Activated T-cell treated with anti-CD3 and anti-CD28 coated beads, Interleukin-2, amount 50 U/mL, for 1 hour (primary cell): Measurements from ENCODE around the gene MLLT1.

Experiments
- DNase-seq: peaks from one replicate; pipeline ENCODE4 v3.0.0-alpha.2; 2020

The MLLT1 gene

GRCh38 chr19:6253954-6254733 lies 25.6 kb downstream of the MLLT1 start:
- no peak for DNase-seq

GRCh38 chr19:6252066-6252465 lies 27.7 kb downstream of the MLLT1 start:
- no peak for DNase-seq

- DNase-seq = no peak
Observed at GRCh38 chr19:6250909-6251308, 28.9 kb downstream of the MLLT1 start.

- no peak for DNase-seq
Observed at GRCh38 chr19:6250024-6250615, 29.7 kb downstream of the MLLT1 start.

GRCh38 chr19:6249296-6249695 lies 30.5 kb downstream of the MLLT1 start:
- DNase-seq = no peak

GRCh38 chr19:6248844-6249243 lies 30.9 kb downstream of the MLLT1 start:
- DNase-seq = no peak

- DNase-seq = no peak
Observed at GRCh38 chr19:6248341-6248740, 31.4 kb downstream of the MLLT1 start.

- DNase-seq = no peak
Observed at GRCh38 chr19:6247007-6247288, 32.8 kb downstream of the MLLT1 start.

DNA sequence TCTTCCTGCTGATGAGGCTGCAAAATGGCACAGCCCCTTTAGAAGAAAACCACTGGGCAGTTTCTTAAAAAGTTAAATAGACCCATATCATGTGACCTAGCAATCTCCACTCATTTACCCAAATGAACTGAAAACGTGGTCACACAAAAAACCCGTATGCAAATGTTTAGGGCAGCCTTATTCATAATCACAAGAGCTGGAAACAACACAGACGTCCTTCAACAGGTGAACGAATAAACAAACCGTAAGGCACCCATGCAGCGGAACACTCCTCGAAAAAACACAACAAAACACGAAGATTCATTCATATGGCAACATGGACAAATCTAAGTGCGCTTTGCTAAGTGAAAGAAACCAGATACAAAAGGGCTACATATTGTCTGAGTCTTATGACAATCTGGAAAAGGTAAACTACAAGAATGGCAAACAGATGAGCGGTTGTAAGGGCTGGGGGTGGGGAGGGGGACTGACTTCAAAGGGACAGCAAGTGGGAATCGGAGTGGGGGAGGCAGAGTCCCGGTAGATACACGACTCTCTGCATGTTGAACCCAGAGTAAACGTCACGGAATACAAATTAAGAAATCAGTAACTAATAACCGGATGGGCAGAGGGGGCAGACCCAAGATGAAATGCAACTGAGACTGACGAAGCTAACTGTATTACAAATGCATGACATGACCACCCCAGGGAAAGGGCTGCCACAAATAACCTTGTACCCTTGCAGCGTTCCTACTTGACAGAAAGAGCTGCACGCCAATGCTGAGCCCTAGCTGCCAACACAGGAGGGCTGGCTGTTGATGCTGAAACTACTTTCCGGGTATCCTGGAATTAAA lies 33.4 kb downstream of the MLLT1 start:
- DNase-seq = no peak

- DNase-seq = no peak
Observed at GRCh38 chr19:6242677-6243076, 37.1 kb downstream of the MLLT1 start.

DNA sequence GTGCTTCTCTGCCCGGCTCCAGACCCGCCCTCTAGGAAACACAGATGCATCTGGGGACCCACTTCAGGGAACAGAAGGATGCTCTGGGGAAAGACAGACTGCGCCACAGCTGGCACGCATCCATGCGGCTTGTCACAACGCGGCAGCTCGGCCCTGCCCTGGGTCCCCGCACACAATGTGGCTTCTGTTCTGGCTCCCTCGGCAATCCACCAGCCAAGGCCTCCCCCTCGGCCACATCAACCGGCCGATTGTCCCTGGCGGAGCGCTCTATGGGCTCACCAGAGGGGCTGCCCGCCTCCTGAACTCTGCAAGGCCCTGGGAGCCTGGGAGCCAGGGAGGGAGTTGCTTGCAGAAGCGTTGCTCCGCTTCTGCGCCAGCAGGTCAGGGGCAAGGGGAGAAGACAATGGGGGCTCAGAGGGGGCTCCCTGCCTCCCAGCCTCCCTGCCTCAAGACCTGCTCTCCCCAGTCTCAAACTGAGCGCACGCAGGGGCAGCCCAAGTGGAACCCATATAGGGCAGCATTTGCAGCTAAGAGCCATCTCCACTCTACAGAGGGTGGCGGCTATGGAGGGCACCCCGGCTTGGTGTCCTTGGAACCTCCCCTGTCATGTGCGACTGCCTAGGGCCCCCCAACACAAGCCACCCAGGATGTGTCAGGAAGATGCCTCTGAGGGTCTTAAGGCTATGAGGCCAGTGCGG lies 37.9 kb downstream of the MLLT1 start:
- DNase-seq = no peak

- no peak for DNase-seq
Observed at GRCh38 chr19:6241056-6241455, 38.7 kb downstream of the MLLT1 start.

DNA sequence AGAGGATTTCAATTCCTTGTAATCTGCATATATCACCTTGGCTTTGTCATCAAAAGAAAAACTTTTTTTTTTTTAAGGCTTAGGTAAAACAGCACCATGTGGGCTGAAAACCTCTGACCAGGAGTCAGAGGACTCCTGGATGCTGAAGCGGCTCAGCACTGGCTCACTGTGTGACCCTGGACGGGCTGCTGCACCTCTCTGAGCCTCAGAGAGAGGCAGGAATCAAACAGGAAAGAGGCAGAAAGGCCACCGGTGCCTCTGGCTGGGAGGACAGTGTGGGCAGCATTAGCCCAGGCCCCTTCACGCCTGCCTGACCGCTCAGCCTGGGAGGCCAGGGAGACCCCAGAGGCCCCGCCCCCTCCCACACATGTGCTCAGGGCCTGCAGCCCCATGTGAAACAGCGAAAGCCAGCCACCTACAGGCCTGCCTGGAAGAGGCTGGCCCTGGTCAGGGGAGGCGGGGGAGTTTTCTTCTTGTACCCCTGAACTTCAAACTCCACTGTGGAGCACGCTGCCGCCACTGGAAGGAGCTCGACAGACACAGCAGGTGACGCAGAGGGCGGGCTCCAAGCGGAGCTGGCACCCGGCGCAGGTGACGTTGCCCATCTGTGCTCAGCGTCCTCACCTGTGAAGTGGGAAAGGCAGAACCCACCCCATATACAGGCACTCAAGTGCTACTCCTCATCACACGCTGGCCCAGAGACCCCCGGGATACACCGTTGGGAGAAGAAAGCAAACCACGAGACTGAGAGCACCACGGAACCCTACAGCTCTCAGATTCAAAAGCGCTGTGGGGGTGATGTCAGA lies 39.7 kb downstream of the MLLT1 start:
- DNase-seq = no peak

DNA sequence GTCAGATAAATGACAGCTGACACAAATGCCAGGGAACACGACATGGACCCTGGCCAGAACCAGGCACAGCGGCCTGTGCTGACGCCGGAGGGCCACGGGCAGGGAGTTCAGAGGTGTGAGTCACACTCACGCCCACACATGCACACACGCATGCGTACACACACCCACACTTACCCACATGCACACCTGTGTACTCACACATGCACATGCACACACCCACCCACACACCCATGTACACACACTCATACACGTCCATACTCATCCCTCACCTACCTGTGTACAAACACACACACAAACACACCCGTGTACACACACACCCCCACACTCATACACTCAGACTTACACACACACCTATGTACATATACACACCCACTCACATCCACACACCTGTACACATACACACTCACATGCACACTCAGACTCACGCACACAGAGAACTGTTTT lies 40.4 kb downstream of the MLLT1 start:
- DNase-seq = no peak

- no peak for DNase-seq
Observed at GRCh38 chr19:6238643-6239281, 41.0 kb downstream of the MLLT1 start.

- no peak for DNase-seq
Observed at GRCh38 chr19:6238256-6238642, 41.5 kb downstream of the MLLT1 start.

DNA sequence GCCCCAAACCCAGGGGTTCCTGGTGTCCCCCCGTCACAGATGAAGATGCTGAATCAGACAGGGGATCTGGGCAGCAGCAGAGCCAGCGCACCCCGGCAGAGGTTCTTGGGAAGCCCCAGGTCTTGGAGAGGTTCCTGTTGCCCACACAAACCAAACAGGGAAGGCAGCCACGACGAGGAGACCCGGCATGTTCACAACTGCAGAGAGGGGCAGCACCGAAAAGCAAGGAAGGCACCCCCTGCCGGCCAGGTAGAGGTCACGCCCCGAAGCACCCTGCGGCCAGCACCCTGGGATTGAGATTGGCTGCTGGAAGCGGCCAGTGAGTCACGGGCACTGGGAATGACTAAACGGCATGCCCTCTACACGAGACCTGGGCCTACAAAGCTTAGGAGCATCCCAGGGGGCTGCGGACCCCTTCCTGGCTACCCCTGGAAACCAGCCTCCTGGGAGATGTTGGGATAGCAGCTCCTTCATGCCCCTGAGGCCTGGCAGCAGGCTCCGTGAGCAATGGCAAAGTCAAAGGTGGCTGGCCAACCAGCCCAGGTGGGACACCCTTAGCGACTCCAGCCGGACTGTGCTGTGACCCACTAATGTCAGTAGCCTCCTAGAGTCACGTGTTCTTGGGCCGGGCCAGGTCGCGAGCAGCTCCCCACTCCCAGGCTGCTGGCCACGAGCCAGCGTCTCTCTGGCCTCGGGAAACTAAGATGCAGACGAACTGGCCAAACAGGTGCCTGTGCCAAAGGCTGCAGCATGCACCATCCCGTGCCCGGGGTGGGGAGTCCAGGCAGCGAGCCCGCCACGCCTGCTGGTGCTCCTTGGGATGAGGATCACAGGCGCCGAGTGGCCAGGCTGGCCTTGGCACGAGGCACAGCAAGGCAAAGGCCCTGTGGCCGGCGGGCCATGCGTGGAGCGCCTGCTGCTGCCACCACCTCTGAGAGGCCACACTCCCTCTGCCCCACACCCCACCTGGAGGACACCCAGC lies 43.2 kb downstream of the MLLT1 start:
- no peak for DNase-seq

DNA sequence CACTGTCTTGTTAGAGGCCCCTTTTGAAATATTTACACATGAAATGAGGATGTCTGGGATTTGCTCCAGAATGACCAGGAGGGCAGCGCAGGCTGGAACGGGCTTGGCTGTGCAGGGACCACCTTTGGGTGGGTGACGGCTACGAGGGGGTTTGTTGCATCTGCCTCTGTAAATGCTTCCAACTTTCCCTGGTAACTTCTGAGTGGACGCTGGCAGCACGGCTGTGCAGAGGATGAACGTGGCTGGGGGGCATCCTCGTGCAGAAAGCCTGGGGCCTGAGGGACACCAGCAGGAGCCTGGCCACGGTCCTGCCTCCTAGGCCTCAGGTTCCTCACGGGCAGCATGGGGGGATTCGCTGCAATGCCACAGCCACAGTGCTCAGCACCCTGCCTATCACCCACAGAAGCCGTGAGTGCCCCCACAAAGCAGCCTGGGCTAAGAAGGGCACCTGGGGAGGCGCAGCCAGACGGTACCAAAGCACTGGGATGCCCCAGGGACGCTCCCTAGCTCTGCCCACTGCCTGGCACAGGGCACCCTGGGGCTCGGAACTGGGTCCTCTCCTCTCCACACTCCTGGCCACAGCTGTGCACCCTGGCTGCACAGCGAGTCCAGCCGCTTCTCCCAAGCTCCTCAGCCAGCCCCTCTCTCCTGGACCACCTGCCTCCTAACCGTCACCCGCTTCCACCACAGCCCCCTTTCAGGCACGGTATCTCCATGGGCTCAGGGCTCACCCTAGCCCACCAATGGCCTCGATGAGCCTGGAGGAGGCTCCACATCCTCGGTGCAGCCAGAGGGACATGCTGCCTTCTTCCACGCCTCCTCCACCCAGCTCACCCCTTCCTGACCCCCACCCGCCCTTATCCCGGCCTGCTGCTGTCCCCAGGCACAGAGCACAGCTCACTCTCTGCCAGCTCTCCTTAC lies 44.5 kb downstream of the MLLT1 start:
- DNase-seq = no peak

DNA sequence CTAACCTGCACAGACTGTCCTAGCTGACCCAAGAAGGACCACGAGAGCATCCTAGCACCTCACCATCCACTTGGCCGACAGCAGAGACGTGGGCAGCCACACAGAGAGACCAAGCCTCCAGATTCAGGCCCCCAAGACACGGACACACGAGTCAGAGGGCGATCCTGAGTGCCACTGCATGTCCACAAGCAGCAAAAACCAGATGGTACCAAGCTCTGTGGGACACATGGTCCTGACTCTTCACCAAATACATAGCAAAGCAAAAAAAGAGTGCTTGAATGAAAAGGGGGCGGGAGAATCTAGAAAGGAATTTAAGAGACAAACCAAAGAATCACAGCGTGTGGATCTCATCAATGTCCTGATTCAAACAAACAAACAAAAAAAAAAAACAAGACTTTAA lies 45.2 kb downstream of the MLLT1 start:
- no peak for DNase-seq
